Neural cell (in vitro differentiated cells): ENCODE data around the gene ONECUT3. TPM values are rescaled to one million over a fixed set of nuclear protein-coding genes. Genes with fewer than 3 reads are reported as not detected.
A peak's percentile ranks its signal among the peaks of the same experiment; 100 is the strongest.

Experiments
- H2AFZ ChIP-seq: fragments of 200-600, 300-800 bp; sonication (generic), shearing (Covaris generic); 2 replicates; pipeline ENCODE4 v1.6.0; 2014; ENCODE audit warnings: low read depth, mild to moderate bottlenecking, antibody characterized with exemption, low read length, moderate library complexity
- H3F3A ChIP-seq: fragments of 200-600 bp; shearing (Covaris generic); 2 replicates; pipeline ENCODE4 v1.6.1; 2016; ENCODE audit warnings: mild to moderate bottlenecking, moderate library complexity, mixed read lengths, antibody characterized with exemption, low read length; ENCODE audit not compliant: insufficient read depth, poor library complexity, severe bottlenecking
- H3K27ac ChIP-seq: fragments of 200-600, 300-800 bp; sonication (generic), shearing (Covaris generic); 2 replicates; pipeline ENCODE4 v1.5.1; 2014; ENCODE audit warnings: mild to moderate bottlenecking, low read length, moderate library complexity
- H3K27me3 ChIP-seq: fragments of 300-800, 200-600 bp; sonication (generic), shearing (Covaris generic); 2 replicates; pipeline ENCODE4 v1.6.0; 2014; ENCODE audit warnings: mild to moderate bottlenecking, low read depth, low read length, moderate library complexity; ENCODE audit not compliant: insufficient read depth
- H3K36me3 ChIP-seq: fragments of 300-800, 200-600 bp; sonication (generic), shearing (Covaris generic); 2 replicates; pipeline ENCODE4 v1.5.1; 2014; ENCODE audit warnings: mild to moderate bottlenecking, antibody characterized with exemption, low read length, moderate library complexity; ENCODE audit not compliant: insufficient read depth
- H3K4me2 ChIP-seq: fragments of 300-800, 200-600 bp; sonication (generic), shearing (Covaris generic); 2 replicates; pipeline ENCODE4 v1.6.0; 2014; ENCODE audit warnings: mild to moderate bottlenecking, low read length
- H3K4me3 ChIP-seq: fragments of 300-800, 200-600 bp; sonication (generic), shearing (Covaris generic); 2 replicates; pipeline ENCODE4 v1.5.1; 2014; ENCODE audit warnings: mild to moderate bottlenecking, low read length, moderate library complexity
- H3K79me2 ChIP-seq: fragments of 200-600 bp; shearing (Covaris generic); replicated peaks from 2 replicates; pipeline ENCODE4 v1.6.0; 2014; ENCODE audit warnings: mild to moderate bottlenecking, low read length, moderate library complexity; ENCODE audit not compliant: insufficient read depth
- H3K9ac ChIP-seq: fragments of 300-800, 200-600 bp; sonication (generic), shearing (Covaris generic); 2 replicates; pipeline ENCODE4 v1.6.1; 2016; ENCODE audit warnings: mild to moderate bottlenecking, low read length, mixed read lengths
- H3K9me2 ChIP-seq: fragments of 200-600 bp; shearing (Covaris generic); 2 replicates; pipeline ENCODE4 v1.6.1; 2016; ENCODE audit warnings: mild to moderate bottlenecking, low read length, mixed read lengths; ENCODE audit not compliant: insufficient read depth
- H3K9me3 ChIP-seq: fragments of 200-600, 300-800 bp; sonication (generic), shearing (Covaris generic); 2 replicates; pipeline ENCODE4 v1.6.1; 2016; ENCODE audit warnings: mild to moderate bottlenecking, mixed run types, low read length, moderate library complexity, mixed read lengths
- H4K20me1 ChIP-seq: fragments of 200-600 bp; shearing (Covaris generic); 2 replicates; pipeline ENCODE4 v1.6.1; 2016; ENCODE audit warnings: mild to moderate bottlenecking, mixed run types; ENCODE audit not compliant: insufficient read depth
- EP300 ChIP-seq: fragments of 450-650 bp; conservative IDR thresholded peaks from 2 replicates; pipeline ENCODE4 v1.6.1; 2014; ENCODE audit warnings: antibody characterized with exemption, mild to moderate bottlenecking, moderate library complexity; ENCODE audit not compliant: poor library complexity, severe bottlenecking
- EZH2 ChIP-seq: fragments of 200-600, 300-800 bp; shearing (Covaris generic), sonication (generic); IDR thresholded peaks from 2 replicates; pipeline ENCODE4 v1.6.1; 2014; ENCODE audit warnings: antibody characterized with exemption, low read length, borderline replicate concordance, mild to moderate bottlenecking; ENCODE audit not compliant: insufficient read depth, poor library complexity, severe bottlenecking
- MXI1 ChIP-seq: fragments of 450-650 bp; conservative IDR thresholded peaks from 2 replicates; pipeline ENCODE4 v1.6.1; 2014; ENCODE audit warnings: antibody characterized with exemption, mild to moderate bottlenecking; ENCODE audit not compliant: poor library complexity, severe bottlenecking
- POLR2AphosphoS5 ChIP-seq: IDR thresholded peaks from 2 replicates; pipeline ENCODE4 v1.6.1; 2012
- RAD21 ChIP-seq: fragments of 450-650 bp; conservative IDR thresholded peaks from 2 replicates; pipeline ENCODE4 v1.6.1; 2014; ENCODE audit warnings: antibody characterized with exemption, mild to moderate bottlenecking, moderate library complexity
- SMC3 ChIP-seq: fragments of 450-650 bp; conservative IDR thresholded peaks from 2 replicates; pipeline ENCODE4 v1.6.1; 2014; ENCODE audit warnings: antibody characterized with exemption, mild to moderate bottlenecking, moderate library complexity; ENCODE audit not compliant: poor library complexity
- TAF1 ChIP-seq: IDR thresholded peaks from 2 replicates; pipeline ENCODE4 v1.6.1; 2012; ENCODE audit warnings: low read depth
- polyA plus RNA-seq: library from polyadenylated mRNA; depleted of rRNA; stranded (reverse); fragments of >200 nt; gene quantifications from 2 replicates; pipeline ENCODE4 v1.2.3, GENCODE V29; 2014
- TF ChIP-seq, protein P1 (sequence below): IDR thresholded peaks from 2 replicates; pipeline ENCODE4 v1.6.1; 2012; ENCODE audit warnings: borderline replicate concordance
- TF ChIP-seq, protein P2 (sequence below): fragments of 450-650 bp; IDR thresholded peaks from 2 replicates; pipeline ENCODE4 v1.5.1; 2014; ENCODE audit warnings: antibody characterized with exemption, mild to moderate bottlenecking, moderate library complexity; ENCODE audit not compliant: poor library complexity, severe bottlenecking

ONECUT3 gene
- polyA plus RNA-seq, 1 donor from 2014 or later: 0.45 TPM

DNA sequence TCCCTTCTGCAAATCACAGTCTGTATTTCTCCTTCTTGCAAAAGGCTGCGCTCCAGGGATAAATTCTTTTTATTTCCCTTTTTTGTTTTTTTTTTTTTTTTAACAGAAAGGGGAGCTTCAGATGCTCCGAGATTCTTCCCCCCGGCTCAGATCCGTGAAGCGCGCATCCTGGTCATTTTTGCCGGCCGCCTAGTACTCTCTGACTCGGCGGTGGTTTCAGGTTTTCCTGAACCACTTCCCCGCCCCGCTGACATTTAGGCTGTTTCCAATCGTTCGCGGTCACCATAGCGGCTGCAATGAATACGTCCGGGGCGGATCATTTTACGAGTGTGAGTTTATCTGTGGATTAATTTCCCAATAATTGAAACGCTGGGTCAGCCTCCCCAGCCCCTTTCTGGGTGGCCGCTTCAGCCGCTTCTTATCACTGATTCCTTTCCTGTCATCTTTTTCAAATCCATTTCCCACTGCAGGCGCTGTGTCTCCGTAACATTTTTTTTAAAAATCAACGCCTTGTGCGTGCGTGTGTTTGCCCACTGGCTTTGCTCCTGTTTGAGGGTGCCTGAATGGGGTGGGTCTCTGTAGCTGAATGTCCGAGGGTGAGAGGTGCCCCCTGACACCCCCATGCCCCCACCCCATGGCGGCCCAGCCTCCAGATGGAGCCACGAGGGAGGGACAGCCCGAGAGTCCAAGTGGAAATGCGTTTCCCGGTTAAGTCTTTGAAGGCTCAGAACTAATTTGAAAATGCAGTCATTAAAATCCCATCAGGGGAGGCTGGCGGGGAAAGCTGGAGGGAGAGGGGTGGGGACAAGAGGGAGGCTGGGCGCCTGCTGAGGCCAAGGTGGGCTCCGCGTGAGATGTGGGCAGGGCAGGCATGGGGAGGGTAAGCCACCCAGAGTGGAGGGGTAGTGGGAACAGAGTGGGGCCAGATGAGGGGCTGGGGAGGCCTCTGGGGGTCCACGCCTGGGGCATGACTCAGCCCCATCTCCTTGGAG is 10.6 kb downstream of the ONECUT3 start:
- Histone ChIP-seq H3K27ac (no peak overlapping the region), H3K36me3 (no peaks in the 10 kb centered on the region), H3K4me3 (no peak overlapping the region), H3K9me3 (no peaks in the 10 kb centered on the region), H3K9ac (no peak overlapping the region), H3K9me2 (no peaks in the 10 kb centered on the region), H3K79me2 (no peaks in the 10 kb centered on the region), H3K4me2 (no peak overlapping the region), H3F3A (no peaks in the 10 kb centered on the region), H4K20me1 (no peaks in the 10 kb centered on the region), H2AFZ (no peak overlapping the region), H3K27me3 (peaks cover 100% of the 10 kb centered on the region)
- TF ChIP-seq, protein P1, sequence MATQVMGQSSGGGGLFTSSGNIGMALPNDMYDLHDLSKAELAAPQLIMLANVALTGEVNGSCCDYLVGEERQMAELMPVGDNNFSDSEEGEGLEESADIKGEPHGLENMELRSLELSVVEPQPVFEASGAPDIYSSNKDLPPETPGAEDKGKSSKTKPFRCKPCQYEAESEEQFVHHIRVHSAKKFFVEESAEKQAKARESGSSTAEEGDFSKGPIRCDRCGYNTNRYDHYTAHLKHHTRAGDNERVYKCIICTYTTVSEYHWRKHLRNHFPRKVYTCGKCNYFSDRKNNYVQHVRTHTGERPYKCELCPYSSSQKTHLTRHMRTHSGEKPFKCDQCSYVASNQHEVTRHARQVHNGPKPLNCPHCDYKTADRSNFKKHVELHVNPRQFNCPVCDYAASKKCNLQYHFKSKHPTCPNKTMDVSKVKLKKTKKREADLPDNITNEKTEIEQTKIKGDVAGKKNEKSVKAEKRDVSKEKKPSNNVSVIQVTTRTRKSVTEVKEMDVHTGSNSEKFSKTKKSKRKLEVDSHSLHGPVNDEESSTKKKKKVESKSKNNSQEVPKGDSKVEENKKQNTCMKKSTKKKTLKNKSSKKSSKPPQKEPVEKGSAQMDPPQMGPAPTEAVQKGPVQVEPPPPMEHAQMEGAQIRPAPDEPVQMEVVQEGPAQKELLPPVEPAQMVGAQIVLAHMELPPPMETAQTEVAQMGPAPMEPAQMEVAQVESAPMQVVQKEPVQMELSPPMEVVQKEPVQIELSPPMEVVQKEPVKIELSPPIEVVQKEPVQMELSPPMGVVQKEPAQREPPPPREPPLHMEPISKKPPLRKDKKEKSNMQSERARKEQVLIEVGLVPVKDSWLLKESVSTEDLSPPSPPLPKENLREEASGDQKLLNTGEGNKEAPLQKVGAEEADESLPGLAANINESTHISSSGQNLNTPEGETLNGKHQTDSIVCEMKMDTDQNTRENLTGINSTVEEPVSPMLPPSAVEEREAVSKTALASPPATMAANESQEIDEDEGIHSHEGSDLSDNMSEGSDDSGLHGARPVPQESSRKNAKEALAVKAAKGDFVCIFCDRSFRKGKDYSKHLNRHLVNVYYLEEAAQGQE: no peak
- no peak for TF ChIP-seq EZH2
- TF ChIP-seq POLR2AphosphoS5: no peak
- no peak for TF ChIP-seq EP300
- no peak for TF ChIP-seq TAF1
- TF ChIP-seq MXI1: no peak
- TF ChIP-seq RAD21: no peak
- TF ChIP-seq, protein P2, sequence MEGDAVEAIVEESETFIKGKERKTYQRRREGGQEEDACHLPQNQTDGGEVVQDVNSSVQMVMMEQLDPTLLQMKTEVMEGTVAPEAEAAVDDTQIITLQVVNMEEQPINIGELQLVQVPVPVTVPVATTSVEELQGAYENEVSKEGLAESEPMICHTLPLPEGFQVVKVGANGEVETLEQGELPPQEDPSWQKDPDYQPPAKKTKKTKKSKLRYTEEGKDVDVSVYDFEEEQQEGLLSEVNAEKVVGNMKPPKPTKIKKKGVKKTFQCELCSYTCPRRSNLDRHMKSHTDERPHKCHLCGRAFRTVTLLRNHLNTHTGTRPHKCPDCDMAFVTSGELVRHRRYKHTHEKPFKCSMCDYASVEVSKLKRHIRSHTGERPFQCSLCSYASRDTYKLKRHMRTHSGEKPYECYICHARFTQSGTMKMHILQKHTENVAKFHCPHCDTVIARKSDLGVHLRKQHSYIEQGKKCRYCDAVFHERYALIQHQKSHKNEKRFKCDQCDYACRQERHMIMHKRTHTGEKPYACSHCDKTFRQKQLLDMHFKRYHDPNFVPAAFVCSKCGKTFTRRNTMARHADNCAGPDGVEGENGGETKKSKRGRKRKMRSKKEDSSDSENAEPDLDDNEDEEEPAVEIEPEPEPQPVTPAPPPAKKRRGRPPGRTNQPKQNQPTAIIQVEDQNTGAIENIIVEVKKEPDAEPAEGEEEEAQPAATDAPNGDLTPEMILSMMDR: no peak
- no peak for TF ChIP-seq SMC3

DNA sequence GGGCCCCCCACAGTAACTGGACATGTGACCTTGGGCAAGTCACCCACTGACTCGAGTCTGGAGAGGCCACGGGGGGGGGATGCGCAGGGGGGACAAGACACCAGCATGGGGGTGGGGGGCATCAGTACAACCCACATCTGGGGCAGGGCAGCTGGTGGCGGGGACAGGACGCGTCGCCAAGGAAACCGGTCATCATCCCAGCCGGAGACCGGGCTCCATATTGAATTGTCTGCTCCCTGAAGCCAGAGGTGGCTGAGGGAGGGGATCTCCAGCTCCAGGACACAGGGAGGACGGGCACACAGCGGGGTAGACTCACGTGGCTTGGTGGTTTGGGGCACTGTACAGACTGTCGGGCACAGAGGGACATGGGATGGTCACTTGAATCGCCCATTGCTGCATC is 11.4 kb downstream of the ONECUT3 start:
- peaks cover 100% of the 10 kb centered on the region for H3K27me3 ChIP-seq

More for the DNA sequence above, 11.4 kb downstream of the ONECUT3 start:
- Histone ChIP-seq H4K20me1 (no peaks in the 10 kb centered on the region), H3K9ac (no peak overlapping the region), H2AFZ (no peak overlapping the region), H3K4me3 (no peak overlapping the region), H3F3A (no peaks in the 10 kb centered on the region), H3K36me3 (no peaks in the 10 kb centered on the region), H3K9me2 (no peaks in the 10 kb centered on the region), H3K4me2 (no peak overlapping the region), H3K27ac (no peak overlapping the region), H3K9me3 (no peaks in the 10 kb centered on the region), H3K79me2 (no peaks in the 10 kb centered on the region)
- no peak for TF ChIP-seq SMC3
- peak; percentile 25 for TF ChIP-seq EZH2
